HG02852 (cell line): ENCODE measurements around the gene MARCHF10.

Experiments
- ATAC-seq: cut with Tn5 transposase; IDR thresholded peaks from one replicate; pipeline ENCODE4 v1.9.1; 2021; ENCODE audit warnings: mild to moderate bottlenecking, moderate library complexity; ENCODE audit not compliant: unreplicated experiment

Gene MARCHF10

GRCh38 chr17:62662855-62663254, 145.3 kb downstream of the MARCHF10 start:
- ATAC-seq = no peak

- no peak for ATAC-seq
Observed at GRCh38 chr17:62661337-62661736, 146.8 kb downstream of the MARCHF10 start.

- no peak for ATAC-seq
Observed at GRCh38 chr17:62660629-62661118, 147.4 kb downstream of the MARCHF10 start.

GRCh38 chr17:62658136-62658920, 149.8 kb downstream of the MARCHF10 start:
- ATAC-seq = no peak

GRCh38 chr17:62657690-62658089, 150.4 kb downstream of the MARCHF10 start:
- ATAC-seq = no peak

GRCh38 chr17:62657145-62657665, 150.9 kb downstream of the MARCHF10 start:
- ATAC-seq = no peak

- no peak for ATAC-seq
Observed at GRCh38 chr17:62656446-62656845, 151.7 kb downstream of the MARCHF10 start.

- no peak for ATAC-seq
Observed at GRCh38 chr17:62655656-62656055, 152.5 kb downstream of the MARCHF10 start.

GRCh38 chr17:62653826-62654761, 154.0 kb downstream of the MARCHF10 start:
- ATAC-seq = no peak

- peak; percentile 87 for ATAC-seq
Observed at GRCh38 chr17:62653002-62653825, 154.9 kb downstream of the MARCHF10 start.

- ATAC-seq = no peak
Observed at GRCh38 chr17:62652251-62653001, 155.7 kb downstream of the MARCHF10 start.
